ENCODE measurements around the gene PLOD2. TPM values are rescaled to one million over a fixed set of nuclear protein-coding genes. Genes with fewer than 3 reads are reported as not detected.
A peak's percentile ranks its signal among the peaks of the same experiment; 100 is the strongest.

The PLOD2 gene
- total RNA-seq, 1 donor from 2014 or later, result 117 TPM

- Mint-ChIP-seq H3K36me3 (ENCODE audit: low read depth, unreplicated experiment) (peaks cover 17% of the 10 kb centered on the region), H3K4me1 (ENCODE audit: low read depth, unreplicated experiment) (peaks cover 9% of the 10 kb centered on the region), H3K9me3 (ENCODE audit: unreplicated experiment) (no peaks in the 10 kb centered on the region), H3K27ac (ENCODE audit: unreplicated experiment) (no peak overlapping the region), H3K27me3 (ENCODE audit: low read depth, unreplicated experiment) (no peaks in the 10 kb centered on the region), H3K4me3 (ENCODE audit: unreplicated experiment) (no peak overlapping the region)
- no peak overlapping the region for H3K4me3 ChIP-seq (ENCODE audit: insufficient read depth, low read depth, low read length)
- H3K9ac ChIP-seq (ENCODE audit: low read length), result no peak overlapping the region
- no peaks in the 10 kb centered on the region for H4K20me1 ChIP-seq (ENCODE audit: insufficient read depth, low read length)
- no peak for DNase-seq (ENCODE audit: low read depth)
- no peak overlapping the region for H3K27ac ChIP-seq (ENCODE audit: low read depth, low read length)
- peaks cover 2% of the 10 kb centered on the region for H3K4me1 ChIP-seq (ENCODE audit: insufficient read depth, low read length)
- no peak overlapping the region for H3K4me2 ChIP-seq (ENCODE audit: low read length)
- H3K9me3 ChIP-seq (ENCODE audit: insufficient read depth, low read depth, low read length), result no peaks in the 10 kb centered on the region
- no peaks in the 10 kb centered on the region for H3K27me3 ChIP-seq (ENCODE audit: insufficient read depth, low read length)
- no peaks in the 10 kb centered on the region for H3K79me2 ChIP-seq (ENCODE audit: insufficient read depth, low read length)
- FAIRE-seq, result no peak
- no peak for TF ChIP-seq CTCF (IDR thresholded peaks at IDR 0.05; ENCODE audit: insufficient read depth, low read depth, low read length)
- peaks cover 25% of the 10 kb centered on the region for H3K36me3 ChIP-seq (ENCODE audit: insufficient read depth, low read length)
- H2AFZ ChIP-seq (ENCODE audit: low read depth, low read length), result no peak overlapping the region
Measured at GRCh38 chr3:146071632-146072031, 89.4 kb downstream of the PLOD2 start.

DNA sequence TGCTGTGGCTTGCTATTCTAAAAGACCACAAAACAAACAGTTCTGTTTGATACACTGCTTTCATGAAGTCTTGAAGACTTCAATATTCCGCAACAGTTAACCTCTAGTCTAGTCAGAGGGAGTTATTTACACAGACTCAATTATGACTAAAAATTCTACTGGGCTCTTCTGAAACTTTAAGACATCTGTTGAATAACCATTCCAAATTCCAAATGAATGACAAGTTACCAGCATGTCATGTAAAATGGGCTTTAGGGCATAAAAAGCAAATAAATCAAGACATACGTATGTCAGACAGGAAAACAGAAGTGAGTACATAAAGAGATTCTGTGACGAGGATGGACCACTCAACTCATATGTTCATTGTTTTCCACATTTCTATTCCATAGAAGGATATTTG lies 93.9 kb downstream of the PLOD2 start:
- H3K9me3 ChIP-seq (ENCODE audit: insufficient read depth, low read depth, low read length), result no peaks in the 10 kb centered on the region
- no peak overlapping the region for H3K4me2 ChIP-seq (ENCODE audit: low read length)
- H3K27ac Mint-ChIP-seq (ENCODE audit: unreplicated experiment), result no peak overlapping the region

DNA sequence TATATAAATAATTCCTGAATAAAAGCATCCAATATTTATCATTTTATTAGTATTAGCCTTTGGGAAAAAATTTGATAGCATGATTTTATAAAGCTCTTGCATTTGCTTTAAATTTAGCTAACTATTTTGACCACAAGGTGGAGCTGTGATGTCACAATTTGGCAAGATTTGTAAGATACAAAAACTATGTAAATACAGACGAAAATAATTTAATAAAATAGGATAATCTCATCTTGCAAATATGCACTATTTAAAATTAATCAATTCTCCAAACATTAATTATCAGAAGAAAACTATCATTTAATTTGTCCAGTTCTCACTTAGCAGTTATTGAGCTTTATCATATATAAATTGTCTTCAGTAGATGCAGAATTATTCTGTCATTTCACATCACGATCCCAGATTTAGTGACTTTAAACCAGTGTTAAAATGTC lies 95.4 kb downstream of the PLOD2 start:
- Histone ChIP-seq H4K20me1 (ENCODE audit: insufficient read depth, low read length) (no peaks in the 10 kb centered on the region), H3K27me3 (ENCODE audit: insufficient read depth, low read length) (no peaks in the 10 kb centered on the region), H2AFZ (ENCODE audit: low read depth, low read length) (no peak overlapping the region), H3K4me3 (ENCODE audit: insufficient read depth, low read depth, low read length) (no peak overlapping the region), H3K4me1 (ENCODE audit: insufficient read depth, low read length) (peaks cover 6% of the 10 kb centered on the region), H3K36me3 (ENCODE audit: insufficient read depth, low read length) (peaks cover 13% of the 10 kb centered on the region), H3K27ac (ENCODE audit: low read depth, low read length) (no peak overlapping the region), H3K9ac (ENCODE audit: low read length) (no peak overlapping the region), H3K4me2 (ENCODE audit: low read length) (no peak overlapping the region), H3K79me2 (ENCODE audit: insufficient read depth, low read length) (no peaks in the 10 kb centered on the region), H3K9me3 (ENCODE audit: insufficient read depth, low read depth, low read length) (no peaks in the 10 kb centered on the region)
- peaks cover 3% of the 10 kb centered on the region for H3K4me1 Mint-ChIP-seq (ENCODE audit: low read depth, unreplicated experiment)
- no peak for FAIRE-seq
- H3K27ac Mint-ChIP-seq (ENCODE audit: unreplicated experiment), result no peak overlapping the region
- H3K9me3 Mint-ChIP-seq (ENCODE audit: unreplicated experiment), result no peaks in the 10 kb centered on the region
- TF ChIP-seq EZH2 (IDR thresholded peaks at IDR 0.05; ENCODE audit: insufficient read depth, low read length) (no peak), CTCF (IDR thresholded peaks at IDR 0.05; ENCODE audit: insufficient read depth, low read depth, low read length) (peak; percentile 63)
- H3K36me3 Mint-ChIP-seq (ENCODE audit: low read depth, unreplicated experiment), result peaks cover 6% of the 10 kb centered on the region
- H3K4me3 Mint-ChIP-seq (ENCODE audit: unreplicated experiment), result no peak overlapping the region
- H3K27me3 Mint-ChIP-seq (ENCODE audit: low read depth, unreplicated experiment), result no peaks in the 10 kb centered on the region
- DNase-seq (ENCODE audit: low read depth), result peak; percentile 40

More for the DNA sequence above, 93.9 kb downstream of the PLOD2 start:
- Mint-ChIP-seq H3K27me3 (ENCODE audit: low read depth, unreplicated experiment) (no peaks in the 10 kb centered on the region), H3K36me3 (ENCODE audit: low read depth, unreplicated experiment) (peaks cover 10% of the 10 kb centered on the region), H3K4me1 (ENCODE audit: low read depth, unreplicated experiment) (peaks cover 7% of the 10 kb centered on the region), H3K9me3 (ENCODE audit: unreplicated experiment) (no peaks in the 10 kb centered on the region), H3K4me3 (ENCODE audit: unreplicated experiment) (no peak overlapping the region)
- Histone ChIP-seq H2AFZ (ENCODE audit: low read depth, low read length) (no peak overlapping the region), H3K79me2 (ENCODE audit: insufficient read depth, low read length) (no peaks in the 10 kb centered on the region), H3K9ac (ENCODE audit: low read length) (no peak overlapping the region), H3K27ac (ENCODE audit: low read depth, low read length) (peak overlapping the region; percentile 25), H3K27me3 (ENCODE audit: insufficient read depth, low read length) (no peaks in the 10 kb centered on the region), H3K4me3 (ENCODE audit: insufficient read depth, low read depth, low read length) (no peak overlapping the region), H3K4me1 (ENCODE audit: insufficient read depth, low read length) (peaks cover 6% of the 10 kb centered on the region), H3K36me3 (ENCODE audit: insufficient read depth, low read length) (peaks cover 26% of the 10 kb centered on the region), H4K20me1 (ENCODE audit: insufficient read depth, low read length) (no peaks in the 10 kb centered on the region)
- TF ChIP-seq CTCF (IDR thresholded peaks at IDR 0.05; ENCODE audit: insufficient read depth, low read depth, low read length) (no peak), EZH2 (IDR thresholded peaks at IDR 0.05; ENCODE audit: insufficient read depth, low read length) (no peak)
- FAIRE-seq, result peak; percentile 67
- peak; percentile 76 for DNase-seq (ENCODE audit: low read depth)

Measured in astrocyte (in vitro differentiated cells and primary cell).